Measurements from ENCODE around the gene TMEM50A.
"Not testable (repeated sequence)": the region's sequence is repeated elsewhere in the genome, so short reads cannot be mapped to it uniquely, and the experiment has no call there.

TMEM50A gene

DNA sequence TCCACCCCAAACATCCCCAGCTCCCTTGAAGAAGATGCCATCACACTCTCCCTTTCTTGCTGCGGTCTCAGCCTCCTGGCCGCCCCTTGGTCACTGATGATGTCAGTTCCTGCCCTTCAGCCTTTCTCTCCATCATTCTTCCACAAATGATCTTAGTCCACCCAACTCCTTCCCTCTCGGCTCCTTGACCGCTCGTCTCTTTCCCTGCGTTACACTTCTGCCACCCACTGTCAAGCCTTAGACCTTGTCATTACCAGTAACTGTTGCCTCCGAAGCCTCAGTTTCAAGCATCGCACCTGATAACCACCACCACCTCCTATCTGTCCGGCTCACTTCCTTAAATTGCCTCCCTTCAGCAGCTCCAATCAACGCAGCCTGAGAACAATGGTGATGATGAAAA lies 59.4 kb downstream of the TMEM50A start:
- H3K36me3 ChIP-seq (ENCODE audit: control insufficient read depth, low read depth, low read length); H3K9me3 ChIP-seq (ENCODE audit: control insufficient read depth, low read depth, low read length); H3K4me1 ChIP-seq (ENCODE audit: control insufficient read depth, low read depth, low read length); H3K27ac ChIP-seq (ENCODE audit: low read length); H3K4me3 ChIP-seq (ENCODE audit: low read length); H3K9ac ChIP-seq (ENCODE audit: low read length); H3K27me3 ChIP-seq (ENCODE audit: control insufficient read depth, insufficient read depth, low read length): not testable (repeated sequence)

DNA sequence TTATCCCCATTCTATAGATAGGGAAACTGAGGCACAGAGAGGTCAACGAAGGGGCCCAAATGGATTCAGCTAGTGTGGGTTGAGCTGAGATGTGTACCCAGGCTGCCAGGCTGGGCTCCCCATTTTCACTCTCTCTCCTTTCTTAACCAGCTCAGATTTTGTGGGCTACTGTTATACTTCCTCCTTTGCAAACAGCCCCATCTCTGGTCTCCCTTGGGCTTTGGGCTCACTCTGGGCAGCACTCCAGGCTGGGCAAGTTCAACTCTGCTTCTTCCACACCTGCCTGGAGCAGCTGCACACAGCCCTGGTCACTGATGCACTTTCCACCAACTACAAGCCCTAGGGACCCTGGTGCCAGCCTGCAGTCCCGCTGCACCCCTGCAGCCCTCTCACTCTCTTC lies 59.9 kb downstream of the TMEM50A start:
- H3K9me3 ChIP-seq (ENCODE audit: control insufficient read depth, low read depth, low read length); H3K4me1 ChIP-seq (ENCODE audit: control insufficient read depth, low read depth, low read length); H3K27ac ChIP-seq (ENCODE audit: low read length); H3K9ac ChIP-seq (ENCODE audit: low read length); H3K27me3 ChIP-seq (ENCODE audit: control insufficient read depth, insufficient read depth, low read length); H3K36me3 ChIP-seq (ENCODE audit: control insufficient read depth, low read depth, low read length); H3K4me3 ChIP-seq (ENCODE audit: low read length): not testable (repeated sequence)

GRCh38 chr1:25402947-25403803 lies 65.0 kb downstream of the TMEM50A start:
- H3K9ac ChIP-seq (ENCODE audit: low read length); H3K27ac ChIP-seq (ENCODE audit: low read length); H3K4me1 ChIP-seq (ENCODE audit: control insufficient read depth, low read depth, low read length); H3K27me3 ChIP-seq (ENCODE audit: control insufficient read depth, insufficient read depth, low read length); H3K4me3 ChIP-seq (ENCODE audit: low read length); H3K36me3 ChIP-seq (ENCODE audit: control insufficient read depth, low read depth, low read length); H3K9me3 ChIP-seq (ENCODE audit: control insufficient read depth, low read depth, low read length): not testable (repeated sequence)

GRCh38 chr1:25405731-25406305 lies 67.7 kb downstream of the TMEM50A start:
- not testable (repeated sequence) for H3K9me3 ChIP-seq (ENCODE audit: control insufficient read depth, low read depth, low read length); H3K36me3 ChIP-seq (ENCODE audit: control insufficient read depth, low read depth, low read length); H3K27me3 ChIP-seq (ENCODE audit: control insufficient read depth, insufficient read depth, low read length); H3K4me1 ChIP-seq (ENCODE audit: control insufficient read depth, low read depth, low read length); H3K27ac ChIP-seq (ENCODE audit: low read length); H3K4me3 ChIP-seq (ENCODE audit: low read length); H3K9ac ChIP-seq (ENCODE audit: low read length)

DNA sequence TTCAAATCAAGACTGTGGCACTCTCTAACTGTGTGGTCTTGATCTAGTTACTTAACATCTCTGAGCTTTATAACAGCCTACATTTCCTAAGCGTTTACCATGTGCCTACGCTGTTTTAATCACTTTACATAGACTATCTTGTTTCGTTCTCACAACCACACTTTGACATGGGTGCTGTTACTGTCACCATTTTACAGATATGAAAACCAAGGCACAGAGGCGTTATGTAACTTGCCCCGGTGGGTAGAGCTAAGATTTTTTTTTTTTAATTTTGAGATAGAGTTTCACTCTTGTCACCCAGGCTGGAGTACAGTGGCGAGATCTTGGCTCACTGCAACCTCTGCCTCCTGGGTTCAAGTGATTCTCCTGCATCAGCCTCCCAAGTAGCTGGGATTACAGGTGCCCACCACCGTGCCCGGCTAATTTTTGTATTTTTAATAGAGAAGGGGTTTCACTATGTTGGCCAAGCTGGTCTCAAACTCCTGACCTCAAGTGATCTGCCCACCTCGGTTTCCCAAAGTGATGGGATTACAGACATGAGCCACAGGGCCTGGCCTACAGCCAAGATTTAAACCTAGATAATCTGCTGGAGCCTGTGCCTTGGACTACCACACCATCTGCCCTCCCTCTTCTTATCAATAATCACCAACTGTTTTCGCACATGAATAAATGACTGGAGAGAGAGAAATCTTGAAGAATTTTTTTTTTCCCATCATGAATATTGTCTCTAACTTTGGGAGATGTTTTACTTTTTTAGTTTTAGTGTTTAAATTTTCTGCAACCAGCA lies 71.7 kb downstream of the TMEM50A start:
- H3K4me3 ChIP-seq (ENCODE audit: low read length); H3K9me3 ChIP-seq (ENCODE audit: control insufficient read depth, low read depth, low read length); H3K9ac ChIP-seq (ENCODE audit: low read length); H3K27me3 ChIP-seq (ENCODE audit: control insufficient read depth, insufficient read depth, low read length); H3K27ac ChIP-seq (ENCODE audit: low read length); H3K36me3 ChIP-seq (ENCODE audit: control insufficient read depth, low read depth, low read length); H3K4me1 ChIP-seq (ENCODE audit: control insufficient read depth, low read depth, low read length): not testable (repeated sequence)
